ENCODE data around the gene HABP2. TPM values are rescaled to one million over a fixed set of nuclear protein-coding genes. Genes with fewer than 3 reads are reported as not detected.

Gene HABP2
- polyA plus RNA-seq (2012; ENCODE audit: insufficient read depth, insufficient read length): not detected

GRCh38 chr10:113552701-113553100, at the start of gene HABP2:
TSS of gene HABP2 (plus strand) at chr10:113553053. CDS start at chr10:113553122, 69 bp downstream.
- no peak within 1 kb of the TSS for H3K4me3 ChIP-seq (ENCODE audit: low read length)
- no peak for DNase-seq (ENCODE audit: low read depth, low spot score)

GRCh38 chr10:113503930-113504329, 48.9 kb upstream of the HABP2 start:
- DNase-seq (ENCODE audit: low read depth, low spot score): no peak

GRCh38 chr10:113504423-113504822, 48.4 kb upstream of the HABP2 start:
- H3K4me3 ChIP-seq (ENCODE audit: low read length): no peak overlapping the region
- DNase-seq (ENCODE audit: low read depth, low spot score): no peak

More at GRCh38 chr10:113503930-113504329, 48.9 kb upstream of the HABP2 start:
- no peak overlapping the region for H3K4me3 ChIP-seq (ENCODE audit: low read length)

GRCh38 chr10:113506476-113506875, 46.4 kb upstream of the HABP2 start:
- no peak for DNase-seq (ENCODE audit: low read depth, low spot score)
- H3K4me3 ChIP-seq (ENCODE audit: low read length): no peak overlapping the region

GRCh38 chr10:113511419-113511818, 41.4 kb upstream of the HABP2 start:
- H3K4me3 ChIP-seq (ENCODE audit: low read length): no peak overlapping the region
- DNase-seq (ENCODE audit: low read depth, low spot score): no peak

GRCh38 chr10:113515161-113515560, 37.7 kb upstream of the HABP2 start:
- no peak for DNase-seq (ENCODE audit: low read depth, low spot score)
- no peak overlapping the region for H3K4me3 ChIP-seq (ENCODE audit: low read length)

- no peak overlapping the region for H3K4me3 ChIP-seq (ENCODE audit: low read length)
- no peak for DNase-seq (ENCODE audit: low read depth, low spot score)
Measured at GRCh38 chr10:113515601-113516000, 37.3 kb upstream of the HABP2 start.

GRCh38 chr10:113516061-113516460, 36.8 kb upstream of the HABP2 start:
- DNase-seq (ENCODE audit: low read depth, low spot score): no peak
- no peak overlapping the region for H3K4me3 ChIP-seq (ENCODE audit: low read length)

- DNase-seq (ENCODE audit: low read depth, low spot score): no peak
- no peak overlapping the region for H3K4me3 ChIP-seq (ENCODE audit: low read length)
Measured at GRCh38 chr10:113517165-113517900, 35.5 kb upstream of the HABP2 start.

- no peak for DNase-seq (ENCODE audit: low read depth, low spot score)
Measured at GRCh38 chr10:113517901-113518260, 35.0 kb upstream of the HABP2 start.

GRCh38 chr10:113518415-113518814, 34.4 kb upstream of the HABP2 start:
- H3K4me3 ChIP-seq (ENCODE audit: low read length): no peak overlapping the region
- no peak for DNase-seq (ENCODE audit: low read depth, low spot score)

More at GRCh38 chr10:113517901-113518260, 35.0 kb upstream of the HABP2 start:
- H3K4me3 ChIP-seq (ENCODE audit: low read length): no peak overlapping the region

- H3K4me3 ChIP-seq (ENCODE audit: low read length): no peak overlapping the region
- no peak for DNase-seq (ENCODE audit: low read depth, low spot score)
Measured at GRCh38 chr10:113518816-113519591, 33.8 kb upstream of the HABP2 start.

GRCh38 chr10:113519681-113520115, 33.2 kb upstream of the HABP2 start:
- no peak for DNase-seq (ENCODE audit: low read depth, low spot score)
- no peak overlapping the region for H3K4me3 ChIP-seq (ENCODE audit: low read length)

GRCh38 chr10:113520261-113520660, 32.6 kb upstream of the HABP2 start:
- no peak overlapping the region for H3K4me3 ChIP-seq (ENCODE audit: low read length)
- DNase-seq (ENCODE audit: low read depth, low spot score): no peak

- DNase-seq (ENCODE audit: low read depth, low spot score): peak; percentile 60
- no peak overlapping the region for H3K4me3 ChIP-seq (ENCODE audit: low read length)
Measured at GRCh38 chr10:113520690-113521474, 32.0 kb upstream of the HABP2 start.

GRCh38 chr10:113521475-113521795, 31.4 kb upstream of the HABP2 start:
- no peak for DNase-seq (ENCODE audit: low read depth, low spot score)

GRCh38 chr10:113522460-113522859, 30.4 kb upstream of the HABP2 start:
- DNase-seq (ENCODE audit: low read depth, low spot score): peak; percentile 24
- H3K4me3 ChIP-seq (ENCODE audit: low read length): no peak overlapping the region

More at GRCh38 chr10:113521475-113521795, 31.4 kb upstream of the HABP2 start:
- H3K4me3 ChIP-seq (ENCODE audit: low read length): no peak overlapping the region

- no peak for DNase-seq (ENCODE audit: low read depth, low spot score)
- no peak overlapping the region for H3K4me3 ChIP-seq (ENCODE audit: low read length)
Measured at GRCh38 chr10:113523071-113523470, 29.8 kb upstream of the HABP2 start.

GRCh38 chr10:113523628-113524027, 29.2 kb upstream of the HABP2 start:
- DNase-seq (ENCODE audit: low read depth, low spot score): no peak
- H3K4me3 ChIP-seq (ENCODE audit: low read length): no peak overlapping the region

GRCh38 chr10:113524120-113524519, 28.7 kb upstream of the HABP2 start:
- DNase-seq (ENCODE audit: low read depth, low spot score): no peak
- H3K4me3 ChIP-seq (ENCODE audit: low read length): no peak overlapping the region

Measured in Jurkat, Clone E6-1 (cell line).